HCT116 (cell line): Measurements from ENCODE around the gene FOXB2.
"Not testable (repeated sequence)": the region's sequence is repeated elsewhere in the genome, so short reads cannot be mapped to it uniquely, and the experiment has no call there.

Experiments used
- ATF3 ChIP-seq: IDR thresholded peaks from 2 replicates; pipeline ENCODE4 v1.6.1; 2012
- CBX3 ChIP-seq: IDR thresholded peaks from 2 replicates; pipeline ENCODE4 v1.6.1; 2012; ENCODE audit warnings: low read depth
- CEBPB ChIP-seq: IDR thresholded peaks from 2 replicates; pipeline ENCODE4 v1.6.1; 2012; ENCODE audit warnings: low read depth
- CTCF ChIP-seq, 3 experiments: fragments of 200-600 bp in 1 of 3; sonication (generic) in 1 of 3; IDR thresholded peaks in 2 of 3; conservative IDR thresholded peaks in 1 of 3; 2 replicates each; pipeline ENCODE4 v1.5.1; 2012 to 2017; ENCODE audit warnings: low read depth in 2 of 3, low read length in 2 of 3, antibody characterized with exemption in 1 of 3, borderline replicate concordance in 1 of 3, control low read depth in 1 of 3, mild to moderate bottlenecking in 1 of 3, mixed read lengths in 1 of 3, mixed run types in 1 of 3, moderate library complexity in 1 of 3; ENCODE audit not compliant: insufficient read depth in 1 of 3
- ELF1 ChIP-seq: IDR thresholded peaks from 2 replicates; pipeline ENCODE4 v1.6.1; 2012; ENCODE audit warnings: low read depth, borderline replicate concordance
- EZH2 ChIP-seq: fragments of 200-600 bp; sonication (generic); IDR thresholded peaks from 2 replicates; pipeline ENCODE4 v1.6.1; 2017; ENCODE audit warnings: antibody characterized with exemption, mixed run types
- EZH2phosphoT487 ChIP-seq: fragments of 200-600 bp; IDR thresholded peaks from 2 replicates; pipeline ENCODE4 v1.6.1; 2018; ENCODE audit warnings: antibody characterized with exemption, borderline replicate concordance
- MAX ChIP-seq: IDR thresholded peaks from 2 replicates; pipeline ENCODE4 v1.6.1; 2012
- POLR2A ChIP-seq: IDR thresholded peaks from 2 replicates; pipeline ENCODE4 v1.7.0; 2011; ENCODE audit warnings: borderline replicate concordance; ENCODE audit not compliant: insufficient read depth, insufficient read length; ENCODE audit errors: extremely low read depth
- POLR2AphosphoS5 ChIP-seq: IDR thresholded peaks from 2 replicates; pipeline ENCODE4 v1.6.1; 2011; ENCODE audit warnings: mild to moderate bottlenecking, low read depth, low read length, moderate library complexity
- TCF7L2 ChIP-seq: IDR thresholded peaks from 2 replicates; pipeline ENCODE4 v1.7.0; 2011; ENCODE audit warnings: borderline replicate concordance, inconsistent platforms; ENCODE audit not compliant: insufficient read depth, insufficient read length; ENCODE audit errors: extremely low read depth
- YY1 ChIP-seq: IDR thresholded peaks from 2 replicates; pipeline ENCODE4 v1.6.1; 2011; ENCODE audit warnings: low read length, low read depth, moderate library complexity, mild to moderate bottlenecking; ENCODE audit not compliant: insufficient replicate concordance; ENCODE audit errors: extremely low read depth
- ZNF274 ChIP-seq: fragments of 200-500 bp; sonication (Bioruptor generic); IDR thresholded peaks from 2 replicates; pipeline ENCODE4 v1.6.1; 2014; ENCODE audit warnings: mild to moderate bottlenecking, low read depth, low read length, inconsistent platforms
- TF ChIP-seq, protein P1 (sequence below): IDR thresholded peaks from 2 replicates; pipeline ENCODE4 v1.6.1; 2012; ENCODE audit warnings: low read depth

- not testable (repeated sequence) for TF ChIP-seq MAX; POLR2A; CTCF (IDR thresholded peaks at IDR 0.05 in 2 of 3, conservative IDR thresholded peaks at IDR 0.05 in 1 of 3; ENCODE audit: borderline replicate concordance in 1 of 3, insufficient read depth in 1 of 3, low read depth in 2 of 3, low read length in 2 of 3); CBX3; POLR2AphosphoS5; EZH2phosphoT487; TCF7L2; YY1; ELF1; EZH2; CEBPB; ATF3; ZNF274
- TF ChIP-seq, protein P1, sequence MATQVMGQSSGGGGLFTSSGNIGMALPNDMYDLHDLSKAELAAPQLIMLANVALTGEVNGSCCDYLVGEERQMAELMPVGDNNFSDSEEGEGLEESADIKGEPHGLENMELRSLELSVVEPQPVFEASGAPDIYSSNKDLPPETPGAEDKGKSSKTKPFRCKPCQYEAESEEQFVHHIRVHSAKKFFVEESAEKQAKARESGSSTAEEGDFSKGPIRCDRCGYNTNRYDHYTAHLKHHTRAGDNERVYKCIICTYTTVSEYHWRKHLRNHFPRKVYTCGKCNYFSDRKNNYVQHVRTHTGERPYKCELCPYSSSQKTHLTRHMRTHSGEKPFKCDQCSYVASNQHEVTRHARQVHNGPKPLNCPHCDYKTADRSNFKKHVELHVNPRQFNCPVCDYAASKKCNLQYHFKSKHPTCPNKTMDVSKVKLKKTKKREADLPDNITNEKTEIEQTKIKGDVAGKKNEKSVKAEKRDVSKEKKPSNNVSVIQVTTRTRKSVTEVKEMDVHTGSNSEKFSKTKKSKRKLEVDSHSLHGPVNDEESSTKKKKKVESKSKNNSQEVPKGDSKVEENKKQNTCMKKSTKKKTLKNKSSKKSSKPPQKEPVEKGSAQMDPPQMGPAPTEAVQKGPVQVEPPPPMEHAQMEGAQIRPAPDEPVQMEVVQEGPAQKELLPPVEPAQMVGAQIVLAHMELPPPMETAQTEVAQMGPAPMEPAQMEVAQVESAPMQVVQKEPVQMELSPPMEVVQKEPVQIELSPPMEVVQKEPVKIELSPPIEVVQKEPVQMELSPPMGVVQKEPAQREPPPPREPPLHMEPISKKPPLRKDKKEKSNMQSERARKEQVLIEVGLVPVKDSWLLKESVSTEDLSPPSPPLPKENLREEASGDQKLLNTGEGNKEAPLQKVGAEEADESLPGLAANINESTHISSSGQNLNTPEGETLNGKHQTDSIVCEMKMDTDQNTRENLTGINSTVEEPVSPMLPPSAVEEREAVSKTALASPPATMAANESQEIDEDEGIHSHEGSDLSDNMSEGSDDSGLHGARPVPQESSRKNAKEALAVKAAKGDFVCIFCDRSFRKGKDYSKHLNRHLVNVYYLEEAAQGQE = not testable (repeated sequence)
Measured at GRCh38 chr9:77043743-77044142, 24.3 kb downstream of the FOXB2 start.
